Epithelial cell of proximal tubule (primary cell): ENCODE data around the gene MCC. TPM values are rescaled to one million over a fixed set of nuclear protein-coding genes. Genes with fewer than 3 reads are reported as not detected.
A peak's percentile ranks its signal among the peaks of the same experiment; 100 is the strongest.

Source experiments
- DNase-seq: peaks from one replicate; pipeline ENCODE4 v3.0.0-alpha.2; 2011; ENCODE audit warnings: low read depth
- H3K4me3 ChIP-seq: 2 replicates; pipeline ENCODE4 v1.5.1; 2011; ENCODE audit warnings: low read depth, mild to moderate bottlenecking, low read length
- CTCF ChIP-seq: conservative IDR thresholded peaks from 2 replicates; pipeline ENCODE4 v1.5.1; 2012; ENCODE audit warnings: low read depth, mild to moderate bottlenecking, low read length
- total RNA-seq: library from RNA; depleted of rRNA; stranded (reverse); fragments of >200 nt; gene quantifications from 2 replicates; pipeline ENCODE4 v1.2.3, GENCODE V29; 2015

MCC gene
- total RNA-seq, 1 donor from 2014 or later = 6.3 TPM

GRCh38 chr5:113150821-113151220, 337.4 kb downstream of the MCC start:
- DNase-seq = no peak
- no peak overlapping the region for H3K4me3 ChIP-seq
- TF ChIP-seq CTCF = no peak

- no peak overlapping the region for H3K4me3 ChIP-seq
- no peak for TF ChIP-seq CTCF
- DNase-seq = no peak
These were observed 338.0 kb downstream of the MCC start for GRCh38 chr5:113150221-113150620.

GRCh38 chr5:113147537-113147936, 340.7 kb downstream of the MCC start:
- TF ChIP-seq CTCF = no peak
- DNase-seq = no peak
- no peak overlapping the region for H3K4me3 ChIP-seq

DNA sequence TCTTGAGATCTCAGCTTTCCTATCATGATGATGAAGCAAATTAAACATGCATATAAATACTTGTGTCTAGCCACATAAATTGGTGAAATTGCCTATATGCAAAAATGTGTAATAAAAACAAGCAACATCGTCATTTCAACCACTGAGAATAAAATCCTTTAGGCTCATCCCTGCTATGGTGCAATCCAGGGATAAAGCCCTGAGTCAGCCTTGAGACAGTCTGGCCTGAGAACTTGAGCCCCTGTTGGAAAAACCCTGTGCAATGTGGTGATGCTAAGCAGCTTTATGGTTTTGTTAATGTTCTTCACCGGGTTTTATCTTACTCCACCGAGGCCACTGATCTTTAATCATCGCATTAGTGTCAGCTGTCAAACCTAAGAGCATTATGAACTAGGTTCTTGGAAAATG, 341.1 kb downstream of the MCC start:
- no peak for TF ChIP-seq CTCF
- no peak for DNase-seq
- H3K4me3 ChIP-seq = no peak overlapping the region

- no peak for DNase-seq
- no peak overlapping the region for H3K4me3 ChIP-seq
- TF ChIP-seq CTCF = no peak
These were observed 342.4 kb downstream of the MCC start for GRCh38 chr5:113145757-113146387.

DNA sequence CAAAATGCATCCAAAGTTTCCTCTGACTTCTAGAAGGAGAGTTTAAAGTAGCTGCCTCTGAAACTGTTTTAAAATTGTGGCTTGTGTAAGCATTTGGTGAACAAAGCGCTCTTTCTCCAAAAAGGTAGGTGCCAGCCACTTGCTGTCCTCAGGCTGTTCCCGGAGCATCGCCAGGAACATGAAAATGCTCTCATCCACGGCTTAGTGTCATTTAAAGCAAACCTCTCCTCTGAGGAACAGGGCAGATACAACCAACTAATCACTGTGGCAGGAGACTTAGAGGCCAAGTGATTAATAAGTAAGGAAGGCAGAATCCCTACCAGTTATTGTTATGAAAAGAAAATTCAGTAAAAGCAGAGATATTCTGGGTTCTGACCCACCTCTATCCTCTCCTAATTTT, 346.1 kb downstream of the MCC start:
- DNase-seq = no peak
- TF ChIP-seq CTCF = no peak
- no peak overlapping the region for H3K4me3 ChIP-seq

DNA sequence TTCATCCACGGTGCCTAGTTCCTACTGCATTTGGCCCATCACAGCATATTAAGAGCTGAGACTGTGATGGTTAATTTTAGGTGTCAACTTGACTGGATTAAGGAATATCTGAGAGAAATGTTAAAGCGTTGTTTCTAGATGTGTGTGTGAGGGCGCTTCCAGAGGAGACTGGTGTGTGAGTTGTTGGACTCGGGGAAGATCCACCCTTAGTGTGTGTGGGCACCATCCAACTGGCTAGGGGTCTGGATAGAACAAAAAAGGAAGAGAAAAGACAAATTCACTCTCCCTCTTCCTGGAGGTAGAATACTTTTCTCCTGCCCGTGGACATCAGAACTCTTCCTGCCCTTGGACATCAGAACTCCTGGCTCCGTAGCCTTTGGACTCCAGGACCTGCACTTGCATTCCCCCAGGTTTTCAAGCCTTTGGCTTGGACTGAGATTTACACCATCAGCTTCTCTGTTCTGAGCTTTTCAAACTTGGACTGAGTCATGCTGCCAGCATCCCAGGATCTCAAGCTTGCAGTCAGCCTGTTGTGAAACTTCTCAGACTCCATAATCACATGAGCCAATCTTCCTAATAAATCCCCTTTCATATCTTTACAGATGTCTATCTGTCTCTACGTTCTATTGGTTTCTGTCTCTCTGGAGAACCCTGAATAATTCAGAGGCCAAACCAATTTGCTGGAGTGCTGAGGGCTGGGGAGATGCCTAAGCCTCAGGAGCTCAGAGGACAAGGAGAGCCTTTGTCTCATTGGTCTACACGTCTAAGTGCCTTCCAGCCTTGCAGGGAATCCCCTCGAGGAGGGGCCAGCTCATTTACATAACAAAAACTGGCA, 347.2 kb downstream of the MCC start:
- H3K4me3 ChIP-seq = no peak overlapping the region
- peak; percentile 64 for DNase-seq
- no peak for TF ChIP-seq CTCF
